Pancreas (tissue), 10 donors: Measurements from ENCODE around the gene C10orf67. TPM values are rescaled to one million over a fixed set of nuclear protein-coding genes. Genes with fewer than 3 reads are reported as not detected.

Source experiments
- ATAC-seq, 4 donors: fragments of 200-7000 bp; cut with Tn5 transposase; one replicate each; pipeline versions ENCODE4 v1.8.0 to v1.9.1; 2020; ENCODE audit warnings: mild to moderate bottlenecking in 4 of 4, moderate library complexity in 4 of 4
- DNase-seq, 6 donors: peaks; one replicate each; pipeline ENCODE4 v3.0.0-alpha.2; 2020
- FAIRE-seq: peaks from 2 replicates; lab custom pipeline; 2012; peaks lifted over from hg19 to GRCh38; lab: Jason Lieb, UNC
- H3K27ac ChIP-seq, 4 donors: fragments of 200-600 bp; sonication (generic); 1 replicate in 3 of 4; 2 replicates in 1 of 4; pipeline versions ENCODE4 v1.5.0 to v1.8.0; 2020
- H3K27me3 ChIP-seq, 4 donors: fragments of 200-600 bp; one replicate each; pipeline ENCODE4 v1.8.0; 2021
- H3K36me3 ChIP-seq, 3 donors: fragments of 200-600 bp; sonication (generic) in 1 of 3; one replicate each; pipeline versions ENCODE4 v1.5.0 to v1.8.0; 2020 to 2021
- H3K4me1 ChIP-seq, 3 donors: fragments of 200-600 bp; one replicate each; pipeline ENCODE4 v1.8.0; 2021
- H3K4me3 ChIP-seq, 4 donors: fragments of 200-600 bp; sonication (generic) in 2 of 4; one replicate each; pipeline versions ENCODE4 v1.5.0 to v1.8.0; 2020 to 2021
- H3K9me3 ChIP-seq, 4 donors: fragments of 200-600 bp; one replicate each; pipeline ENCODE4 v1.8.0; 2021
- CTCF ChIP-seq, 4 donors: fragments of 200-600 bp; sonication (generic) in 3 of 4; IDR thresholded peaks; one replicate each; pipeline versions ENCODE4 v1.5.0 to v1.8.0; 2021; ENCODE audit warnings: antibody characterized with exemption in 4 of 4
- WGBS, 2 donors: extraction: QIAGEN DNeasy Blood & Tissue Kit; methylation state at CpG; one replicate each; pipeline ENCODE4 v1.1.7; 2013; 5-methylcytosine and 5-hydroxymethylcytosine counted together
- intact Hi-C, 3 donors: fragments of 100-400 bp; cut with DNase I; formaldehyde crosslinking; loops; one replicate each; pipeline versions ENCODE4 v1.11.1 to v1.14.2; 2022
- polyA plus RNA-seq, 2 donors: library from polyadenylated mRNA; stranded (reverse); fragments of 200-250 nt; gene quantifications; one replicate each; pipeline ENCODE4 v1.2.3, GENCODE V29; 2013
- total RNA-seq, 6 donors: library from RNA; stranded (reverse); fragmentation: NEBNext Ultra II Directional in 4 of 6; extraction: Animal tissue kit (Norgen Biotek cat#: 25700) in 4 of 6; gene quantifications; one replicate each; pipeline versions ENCODE4 v1.2.1 to v1.2.4, GENCODE V29; 2021 to 2023
- donor health status: healthy with polysubstance abuse.
- donor health status: DM: no; HTN: no; CAD: no; lungs with moderate emphysema.
- donor health status: DM: no; HTN: no; CAD: no.
- donor health status: control.
- donor health status: control.
- donor health status: Bipolar disorder and iron deficiency.
- donor health status: DM: yes; HTN: yes; CAD: no.
- donor health status: DM: no; HTN: no; CAD: no.
- donor health status: DM: no; HTN: no; CAD: no.
- donor health status: DM: yes; HTN: yes; CAD: no.

The C10orf67 gene
- total and polyA plus RNA-seq, 8 donors = 0.02 to 0.16 (median 0.08) TPM; not detected in 3

- WGBS, 2 donors = 2 to 3% methylated on average over 76 to 88 of the region's 88 CpGs
- no peaks in the 10 kb centered on the region for H3K27me3 ChIP-seq
- peak overlapping the region; percentile 82 to 95 (median 85) for H3K27ac ChIP-seq
- FAIRE-seq (no peak), DNase-seq (peak; percentile 70 to 87 (median 76)), ATAC-seq (peak; percentile 53 to 67 (median 60))
- peak overlapping the region; percentile 45 to 62 (median 52) for H3K4me3 ChIP-seq
- TF ChIP-seq CTCF (IDR thresholded peaks at IDR 0.05) = no peak
- H3K36me3 ChIP-seq = no peaks in the 10 kb centered on the region
- H3K9me3 ChIP-seq = no peaks in the 10 kb centered on the region
- intact Hi-C loops = no loop called here
- H3K4me1 ChIP-seq = peaks cover 0 to 5% (median 0%) of the 10 kb centered on the region in 3 donors
Observed at GRCh38 chr10:23174074-23174976, 170.3 kb downstream of the C10orf67 start.

GRCh38 chr10:23173214-23174073 is 171.2 kb downstream of the C10orf67 start:
- no peaks in the 10 kb centered on the region for H3K9me3 ChIP-seq
- WGBS, 2 donors = 1% methylated on average over 80 to 82 of the region's 82 CpGs
- FAIRE-seq = no peak
- peak overlapping the region; percentile 45 to 62 (median 52) for H3K4me3 ChIP-seq
- intact Hi-C loops = no loop called here
- H3K36me3 ChIP-seq = no peaks in the 10 kb centered on the region
- no peaks in the 10 kb centered on the region for H3K27me3 ChIP-seq
- peaks cover 0 to 5% (median 0%) of the 10 kb centered on the region in 3 donors for H3K4me1 ChIP-seq
- H3K27ac ChIP-seq = peak overlapping the region; percentile 82 to 95 (median 85)
- peak in 1 of 4 donors; percentile 19 for TF ChIP-seq CTCF (IDR thresholded peaks at IDR 0.05)
- peak; percentile 65 to 84 (median 74) for DNase-seq
- ATAC-seq = peak; percentile 55 to 69 (median 60)

- 1 to 4% methylated on average over 40 to 41 of the region's 41 CpGs for WGBS, 2 donors
- H3K9me3 ChIP-seq = no peaks in the 10 kb centered on the region
- H3K4me3 ChIP-seq = peak overlapping the region; percentile 45 to 62 (median 52)
- no peak for DNase-seq
- H3K27me3 ChIP-seq = no peaks in the 10 kb centered on the region
- peaks cover 0 to 5% (median 0%) of the 10 kb centered on the region in 3 donors for H3K4me1 ChIP-seq
- peak overlapping the region in 3 of 4 donors; percentile 82 to 95 (median 85) for H3K27ac ChIP-seq
- H3K36me3 ChIP-seq = no peaks in the 10 kb centered on the region
- ATAC-seq = peak in 1 of 4 donors; percentile 0
- TF ChIP-seq CTCF (IDR thresholded peaks at IDR 0.05) = no peak
- intact Hi-C loops = no loop called here
- FAIRE-seq = no peak
Observed at GRCh38 chr10:23172429-23173213, 172.0 kb downstream of the C10orf67 start.

DNA sequence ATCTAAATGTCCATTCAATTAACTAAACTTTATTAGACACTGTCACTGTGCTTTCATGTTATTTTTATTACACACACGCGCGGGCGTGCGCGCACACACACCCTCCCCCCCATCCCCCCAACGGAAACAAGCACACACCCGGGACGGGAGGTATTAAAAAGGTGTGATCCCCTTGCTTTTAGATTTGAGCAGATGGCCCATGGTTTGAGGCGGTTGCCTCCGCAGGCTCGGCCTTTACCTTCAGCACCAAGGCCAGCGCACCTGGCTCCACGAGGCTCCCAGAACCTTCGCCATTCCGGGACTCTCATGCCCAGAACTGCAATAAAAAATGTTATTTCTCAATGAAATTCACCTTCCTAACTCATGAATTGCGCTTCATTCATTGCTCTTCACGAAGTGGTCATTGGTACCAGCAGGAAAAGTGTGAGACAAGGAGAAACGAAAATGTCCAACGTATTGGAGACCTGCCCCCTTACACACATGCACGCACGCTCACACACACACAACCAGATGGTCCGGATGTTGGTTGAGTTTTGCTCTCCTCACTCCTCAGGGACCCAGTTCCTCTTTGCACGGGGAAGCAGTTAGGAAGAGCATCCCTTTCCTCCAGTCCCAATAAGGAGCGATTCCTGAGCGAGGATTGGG is 173.2 kb downstream of the C10orf67 start:
- WGBS, 2 donors = 23 to 27% methylated on average over 26 of the region's 26 CpGs
- FAIRE-seq = no peak
- no peaks in the 10 kb centered on the region for H3K27me3 ChIP-seq
- no peaks in the 10 kb centered on the region for H3K9me3 ChIP-seq
- no peak for TF ChIP-seq CTCF (IDR thresholded peaks at IDR 0.05)
- DNase-seq = peak in 5 of 6 donors; percentile 57 to 80 (median 68)
- intact Hi-C loops = no loop called here
- no peaks in the 10 kb centered on the region for H3K36me3 ChIP-seq
- H3K4me1 ChIP-seq = peaks cover 0 to 5% (median 0%) of the 10 kb centered on the region in 3 donors
- peak overlapping the region in 2 of 4 donors; percentile 56 to 62 for H3K4me3 ChIP-seq
- ATAC-seq = peak in 3 of 4 donors; percentile 24 to 44 (median 27)
- no peak overlapping the region for H3K27ac ChIP-seq
